Upper lobe of right lung (tissue), 1 donor: ENCODE results near the gene CIB2. TPM values are rescaled to one million over a fixed set of nuclear protein-coding genes. Genes with fewer than 3 reads are reported as not detected.
A peak's percentile ranks its signal among the peaks of the same experiment; 100 is the strongest.

Experiments used
- ATAC-seq: fragments of 200-7000 bp; cut with Tn5 transposase; one replicate; pipeline ENCODE4 v1.9.1; 2020; ENCODE audit warnings: mild to moderate bottlenecking, moderate library complexity
- DNase-seq: peaks from one replicate; pipeline ENCODE4 v3.0.0-alpha.2; 2020
- H3K27ac ChIP-seq: fragments of 200-600 bp; one replicate; pipeline ENCODE4 v1.8.0; 2022
- H3K27me3 ChIP-seq: fragments of 200-600 bp; one replicate; pipeline ENCODE4 v1.8.0; 2022; ENCODE audit warnings: mild to moderate bottlenecking
- H3K36me3 ChIP-seq: fragments of 200-600 bp; one replicate; pipeline ENCODE4 v1.8.0; 2022
- H3K4me1 ChIP-seq: fragments of 200-600 bp; one replicate; pipeline ENCODE4 v1.8.0; 2022
- H3K4me3 ChIP-seq: fragments of 200-600 bp; one replicate; pipeline ENCODE4 v1.8.0; 2022; ENCODE audit warnings: mild to moderate bottlenecking
- H3K9me3 ChIP-seq: fragments of 200-600 bp; one replicate; pipeline ENCODE4 v1.8.0; 2022
- CTCF ChIP-seq: fragments of 200-600 bp; IDR thresholded peaks from one replicate; pipeline ENCODE4 v1.8.0; 2022; ENCODE audit warnings: antibody characterized with exemption
- intact Hi-C: fragments of 100-400 bp; cut with DNase I; formaldehyde crosslinking; loops from one replicate; pipeline ENCODE4 v1.11.0; 2022
- total RNA-seq: library from RNA; stranded (reverse); fragmentation: NEBNext Ultra II Directional; extraction: Animal tissue kit (Norgen Biotek cat#: 25700); gene quantifications from one replicate; pipeline ENCODE4 v1.2.1, GENCODE V29; 2021
- donor health status: DM: no; HTN: yes; CAD: no; lungs with severe emphysema.

The CIB2 gene
- total RNA-seq, 1 donor from 2014 or later, result 1.9 TPM

DNA sequence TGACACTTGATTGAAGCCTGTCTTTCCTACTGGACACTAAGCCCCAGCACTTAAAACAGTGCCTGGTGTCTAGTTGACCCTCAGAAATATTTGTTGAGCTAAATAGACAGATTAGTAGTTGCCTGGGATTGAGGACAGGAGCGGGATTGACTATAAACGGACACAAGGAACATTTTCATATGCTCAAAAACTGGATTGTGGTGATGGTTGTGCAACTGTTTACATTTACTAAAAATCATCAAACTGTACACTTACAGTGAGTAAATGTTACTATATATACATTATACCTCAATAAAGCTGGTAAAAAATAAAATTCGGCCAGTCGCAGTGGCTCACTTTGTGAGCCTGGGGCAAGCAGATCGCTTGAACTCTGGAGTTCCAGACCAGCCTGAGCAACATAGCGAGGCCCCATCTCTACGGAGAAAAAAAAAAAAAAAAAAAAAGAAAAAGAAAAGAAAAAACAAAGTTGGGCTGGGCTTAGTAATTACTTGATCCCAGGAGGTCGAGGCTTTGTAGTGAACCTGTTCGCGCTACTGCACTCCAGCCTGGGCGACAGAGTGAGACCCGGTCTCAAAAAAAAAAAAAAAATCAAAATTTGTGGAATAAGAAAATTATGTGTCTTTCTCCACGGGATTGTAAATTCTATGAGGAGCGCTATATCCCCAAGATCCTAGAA is 17.3 kb upstream of the CIB2 start:
- Histone ChIP-seq H3K27me3 (no peaks in the 10 kb centered on the region), H3K9me3 (no peaks in the 10 kb centered on the region), H3K4me1 (peaks cover 16% of the 10 kb centered on the region), H3K27ac (peak overlapping the region; percentile 58), H3K4me3 (peak overlapping the region; percentile 84), H3K36me3 (no peaks in the 10 kb centered on the region)
- intact Hi-C loops, result no loop called here
- no peak for TF ChIP-seq CTCF
- DNase-seq (no peak), ATAC-seq (no peak)

DNA sequence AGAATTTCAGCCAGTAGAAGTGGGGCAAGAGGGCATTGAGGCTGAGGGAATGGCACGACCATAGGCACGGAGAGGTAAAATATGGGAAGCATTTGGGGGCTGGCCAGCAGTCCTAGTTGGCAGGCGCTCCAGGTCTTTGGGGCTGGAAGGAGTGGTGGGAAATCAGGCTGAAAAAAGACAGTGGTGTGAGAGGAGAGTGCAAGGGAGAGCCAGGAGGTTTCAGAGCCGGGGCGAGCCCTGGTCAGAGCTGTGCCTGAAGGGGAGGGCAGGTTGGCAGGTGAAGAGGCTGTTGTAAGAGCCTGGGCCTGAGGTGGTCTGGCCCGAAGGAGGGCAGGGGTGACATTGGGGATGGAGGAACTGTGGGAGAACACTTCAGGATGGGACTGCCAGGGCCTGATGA is 16.3 kb upstream of the CIB2 start:
- intact Hi-C loops, result no loop called here

DNA sequence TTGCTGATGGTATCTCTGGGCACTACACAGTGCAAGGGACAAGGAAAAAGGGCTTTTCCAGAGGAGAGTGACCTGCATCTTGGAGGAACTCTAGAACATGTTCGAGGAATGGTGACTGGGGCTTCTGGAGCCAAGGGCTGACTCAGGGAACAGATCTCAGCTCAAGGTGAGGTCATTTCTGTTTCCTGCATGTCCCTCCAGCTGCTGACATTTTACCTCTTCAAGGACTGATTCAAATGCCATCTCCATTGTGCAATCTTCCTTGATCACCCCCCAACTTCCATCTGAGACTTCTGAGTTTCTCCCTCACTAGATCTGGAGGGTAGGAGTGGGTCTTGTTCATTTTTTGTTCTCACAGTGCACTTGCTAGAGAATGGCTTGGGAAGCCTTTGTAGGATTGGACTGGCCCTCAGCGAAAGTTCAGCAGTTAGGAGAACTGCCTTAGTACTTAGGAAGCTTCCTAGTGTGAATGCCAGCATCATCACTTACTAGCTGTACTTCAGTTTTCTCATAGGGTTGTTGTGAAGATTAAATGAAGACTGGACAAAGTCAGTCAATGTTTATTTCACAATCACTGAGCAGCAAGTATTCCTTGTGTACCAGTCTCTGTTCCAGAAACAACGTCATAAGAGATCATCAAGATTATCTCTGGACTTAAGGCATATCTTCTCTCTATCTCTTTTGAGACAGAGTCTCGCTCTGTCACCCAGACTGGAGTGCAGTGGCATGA is 15.3 kb upstream of the CIB2 start:
- no peak for DNase-seq
- H3K27ac ChIP-seq, result no peak overlapping the region
- TF ChIP-seq CTCF, result no peak
- H3K27me3 ChIP-seq, result no peaks in the 10 kb centered on the region
- intact Hi-C loops, result no loop called here
- H3K36me3 ChIP-seq, result no peaks in the 10 kb centered on the region
- no peak overlapping the region for H3K4me3 ChIP-seq
- ATAC-seq, result no peak
- no peaks in the 10 kb centered on the region for H3K9me3 ChIP-seq
- peaks cover 16% of the 10 kb centered on the region for H3K4me1 ChIP-seq

More for the DNA sequence above, 16.3 kb upstream of the CIB2 start:
- H3K4me3 ChIP-seq, result no peak overlapping the region
- no peak for TF ChIP-seq CTCF
- no peak for ATAC-seq
- no peaks in the 10 kb centered on the region for H3K36me3 ChIP-seq
- H3K9me3 ChIP-seq, result no peaks in the 10 kb centered on the region
- no peak overlapping the region for H3K27ac ChIP-seq
- no peak for DNase-seq
- peaks cover 16% of the 10 kb centered on the region for H3K4me1 ChIP-seq
- H3K27me3 ChIP-seq, result no peaks in the 10 kb centered on the region

- DNase-seq (no peak), ATAC-seq (no peak)
- Histone ChIP-seq H3K4me3 (no peak overlapping the region), H3K36me3 (no peaks in the 10 kb centered on the region), H3K9me3 (no peaks in the 10 kb centered on the region), H3K27ac (no peak overlapping the region), H3K27me3 (no peaks in the 10 kb centered on the region), H3K4me1 (no peaks in the 10 kb centered on the region)
- TF ChIP-seq CTCF, result no peak
- intact Hi-C loops, result no loop called here
Observed at GRCh38 chr15:78142332-78142731, 11.1 kb upstream of the CIB2 start.

- H3K36me3 ChIP-seq, result no peaks in the 10 kb centered on the region
- intact Hi-C loops, result no loop called here
- ATAC-seq, result no peak
- no peak for TF ChIP-seq CTCF
- DNase-seq, result no peak
- H3K4me1 ChIP-seq, result no peaks in the 10 kb centered on the region
- no peak overlapping the region for H3K4me3 ChIP-seq
- no peak overlapping the region for H3K27ac ChIP-seq
- H3K27me3 ChIP-seq, result no peaks in the 10 kb centered on the region
- H3K9me3 ChIP-seq, result no peaks in the 10 kb centered on the region
Observed at GRCh38 chr15:78140292-78140691, 9.0 kb upstream of the CIB2 start.
